ENCODE results near the gene REN.

REN gene

GRCh38 chr1:204108312-204109141, 57.6 kb downstream of the REN start:
- DNase-seq (ENCODE audit: low spot score), result peak; percentile 49

GRCh38 chr1:204107892-204108291, 58.2 kb downstream of the REN start:
- no peak for DNase-seq (ENCODE audit: low spot score)

GRCh38 chr1:204106825-204107224, 59.3 kb downstream of the REN start:
- DNase-seq (ENCODE audit: low spot score), result no peak

GRCh38 chr1:204105131-204105515, 61.0 kb downstream of the REN start:
- DNase-seq (ENCODE audit: low spot score), result no peak

Data from globus pallidus (tissue), 1 donor.